ENCODE measurements around the gene CADM2. TPM values are rescaled to one million over a fixed set of nuclear protein-coding genes. Genes with fewer than 3 reads are reported as not detected.

CADM2 gene
- total RNA-seq, 1 experiment from 2014 or later = 3.7 TPM

GRCh38 chr3:85721409-85722145 lies 762.8 kb downstream of the CADM2 start:
- no peaks in the 10 kb centered on the region for H3K4me1 ChIP-seq (ENCODE audit: insufficient read depth, low read length, poor library complexity, severe bottlenecking)
- POLR2A ChIA-PET (ENCODE audit: low non-redundant PET) = no interaction called here
- H3K27ac ChIP-seq (ENCODE audit: low read depth, low read length, poor library complexity, severe bottlenecking) = no peak overlapping the region
- no peaks in the 10 kb centered on the region for H3K27me3 ChIP-seq (replicated peaks; ENCODE audit: insufficient read depth, low read depth, low read length, poor library complexity)
- intact Hi-C loops (cut with micrococcal nuclease; ENCODE audit: unreplicated experiment) = no loop called here
- H3K36me3 ChIP-seq (ENCODE audit: insufficient read depth, low read length, poor library complexity, severe bottlenecking) = no peaks in the 10 kb centered on the region
- peaks cover 13% of the 10 kb centered on the region for H3K9me3 ChIP-seq (ENCODE audit: low read depth, low read length, poor library complexity, severe bottlenecking)
- CTCF ChIA-PET = no interaction called here
- no TSS peak for BruUV-seq (replicated peaks)
- DNase-seq (ENCODE audit: low spot score) = no peak
- TF ChIP-seq, protein P1, sequence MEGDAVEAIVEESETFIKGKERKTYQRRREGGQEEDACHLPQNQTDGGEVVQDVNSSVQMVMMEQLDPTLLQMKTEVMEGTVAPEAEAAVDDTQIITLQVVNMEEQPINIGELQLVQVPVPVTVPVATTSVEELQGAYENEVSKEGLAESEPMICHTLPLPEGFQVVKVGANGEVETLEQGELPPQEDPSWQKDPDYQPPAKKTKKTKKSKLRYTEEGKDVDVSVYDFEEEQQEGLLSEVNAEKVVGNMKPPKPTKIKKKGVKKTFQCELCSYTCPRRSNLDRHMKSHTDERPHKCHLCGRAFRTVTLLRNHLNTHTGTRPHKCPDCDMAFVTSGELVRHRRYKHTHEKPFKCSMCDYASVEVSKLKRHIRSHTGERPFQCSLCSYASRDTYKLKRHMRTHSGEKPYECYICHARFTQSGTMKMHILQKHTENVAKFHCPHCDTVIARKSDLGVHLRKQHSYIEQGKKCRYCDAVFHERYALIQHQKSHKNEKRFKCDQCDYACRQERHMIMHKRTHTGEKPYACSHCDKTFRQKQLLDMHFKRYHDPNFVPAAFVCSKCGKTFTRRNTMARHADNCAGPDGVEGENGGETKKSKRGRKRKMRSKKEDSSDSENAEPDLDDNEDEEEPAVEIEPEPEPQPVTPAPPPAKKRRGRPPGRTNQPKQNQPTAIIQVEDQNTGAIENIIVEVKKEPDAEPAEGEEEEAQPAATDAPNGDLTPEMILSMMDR (conservative IDR thresholded peaks at IDR 0.05; ENCODE audit: low read depth, low read length) = no peak
- no peak for TF ChIP-seq EZH2 (IDR thresholded peaks at IDR 0.05; ENCODE audit: borderline replicate concordance, low read depth, low read length, poor library complexity, severe bottlenecking)
- no peak overlapping the region for H3K4me3 ChIP-seq (ENCODE audit: low read depth, low read length, poor library complexity, severe bottlenecking)

DNA sequence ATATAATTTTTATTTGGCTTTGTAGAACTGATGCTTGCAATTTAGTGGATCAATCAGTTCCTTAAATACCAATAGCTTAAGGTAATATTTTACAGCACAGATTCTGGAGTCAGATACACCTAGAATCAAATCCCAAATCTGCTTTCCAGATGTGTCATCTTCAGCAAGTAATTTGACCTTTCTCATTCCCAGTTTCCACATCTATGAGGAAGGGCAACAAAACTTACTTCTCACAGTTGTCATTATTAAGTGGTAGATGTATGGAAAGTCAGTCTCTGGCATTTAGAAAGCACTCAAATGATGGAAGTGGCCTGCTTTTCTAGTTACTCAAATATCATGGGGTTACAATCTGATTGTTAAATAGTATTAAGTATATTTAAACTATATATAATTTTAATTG lies 767.0 kb downstream of the CADM2 start:
- H3K4me3 ChIP-seq (ENCODE audit: low read depth, low read length, poor library complexity, severe bottlenecking) = no peak overlapping the region
- H3K27me3 ChIP-seq (replicated peaks; ENCODE audit: insufficient read depth, low read depth, low read length, poor library complexity) = no peaks in the 10 kb centered on the region
- BruUV-seq (replicated peaks) = no TSS peak
- TF ChIP-seq, protein P1 (conservative IDR thresholded peaks at IDR 0.05; ENCODE audit: low read depth, low read length) = no peak
- TF ChIP-seq EZH2 (IDR thresholded peaks at IDR 0.05; ENCODE audit: borderline replicate concordance, low read depth, low read length, poor library complexity, severe bottlenecking) = no peak
- H3K36me3 ChIP-seq (ENCODE audit: insufficient read depth, low read length, poor library complexity, severe bottlenecking) = no peaks in the 10 kb centered on the region
- no peaks in the 10 kb centered on the region for H3K4me1 ChIP-seq (ENCODE audit: insufficient read depth, low read length, poor library complexity, severe bottlenecking)
- DNase-seq (ENCODE audit: low spot score) = no peak
- peaks cover 13% of the 10 kb centered on the region for H3K9me3 ChIP-seq (ENCODE audit: low read depth, low read length, poor library complexity, severe bottlenecking)
- ChIA-PET POLR2A (ENCODE audit: low non-redundant PET) (no interaction called here), CTCF (no interaction called here)
- intact Hi-C loops (cut with micrococcal nuclease; ENCODE audit: unreplicated experiment) = no loop called here
- H3K27ac ChIP-seq (ENCODE audit: low read depth, low read length, poor library complexity, severe bottlenecking) = no peak overlapping the region

DNA sequence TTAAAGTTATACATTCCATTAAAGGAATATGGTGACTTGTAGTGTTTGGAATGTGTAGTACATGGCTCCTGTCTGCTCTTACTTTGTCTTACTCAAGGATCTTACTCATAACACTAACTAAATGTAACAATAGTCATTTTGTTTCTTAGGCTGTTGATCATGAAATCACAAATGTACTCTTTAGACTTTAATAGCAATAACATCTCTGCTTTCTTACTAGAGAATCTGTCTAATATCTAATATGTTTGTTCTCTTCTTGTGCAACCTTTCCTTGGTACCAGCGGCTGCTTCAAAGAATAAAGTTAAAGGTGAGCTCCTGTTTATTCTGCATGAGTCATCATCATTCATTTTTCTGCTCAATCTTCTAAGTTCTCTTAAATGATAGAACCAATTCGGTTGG lies 767.5 kb downstream of the CADM2 start:
- ChIA-PET POLR2A (ENCODE audit: low non-redundant PET) (no interaction called here), CTCF (no interaction called here)
- H3K36me3 ChIP-seq (ENCODE audit: insufficient read depth, low read length, poor library complexity, severe bottlenecking) = no peaks in the 10 kb centered on the region
- H3K4me1 ChIP-seq (ENCODE audit: insufficient read depth, low read length, poor library complexity, severe bottlenecking) = no peaks in the 10 kb centered on the region
- DNase-seq (ENCODE audit: low spot score) = no peak
- peaks cover 10% of the 10 kb centered on the region for H3K9me3 ChIP-seq (ENCODE audit: low read depth, low read length, poor library complexity, severe bottlenecking)
- no peaks in the 10 kb centered on the region for H3K27me3 ChIP-seq (replicated peaks; ENCODE audit: insufficient read depth, low read depth, low read length, poor library complexity)
- TF ChIP-seq EZH2 (IDR thresholded peaks at IDR 0.05; ENCODE audit: borderline replicate concordance, low read depth, low read length, poor library complexity, severe bottlenecking) = no peak
- TF ChIP-seq, protein P1 (conservative IDR thresholded peaks at IDR 0.05; ENCODE audit: low read depth, low read length) = no peak
- BruUV-seq (replicated peaks) = no TSS peak
- no peak overlapping the region for H3K27ac ChIP-seq (ENCODE audit: low read depth, low read length, poor library complexity, severe bottlenecking)
- H3K4me3 ChIP-seq (ENCODE audit: low read depth, low read length, poor library complexity, severe bottlenecking) = no peak overlapping the region
- intact Hi-C loops (cut with micrococcal nuclease; ENCODE audit: unreplicated experiment) = no loop called here

Data from A673 (cell line).